Psoas muscle (tissue), 8 donors: ENCODE results near the gene DEFB119. TPM values are rescaled to one million over a fixed set of nuclear protein-coding genes. Genes with fewer than 3 reads are reported as not detected.
"Not testable (repeated sequence)": the region's sequence is repeated elsewhere in the genome, so short reads cannot be mapped to it uniquely, and the experiment has no call there.

Source experiments
- ATAC-seq, 4 donors: fragments of 200-7000 bp; cut with Tn5 transposase; one replicate each; pipeline ENCODE4 v1.9.1; 2020; ENCODE audit warnings: moderate library complexity in 3 of 4, mild to moderate bottlenecking in 2 of 4
- DNase-seq, 2 donors: peaks; one replicate each; pipeline ENCODE4 v3.0.0-alpha.2; 2020
- H3K27ac ChIP-seq: fragments of 200-600 bp; one replicate; pipeline ENCODE4 v1.8.0; 2022
- H3K27me3 ChIP-seq, 3 donors: fragments of 200-600 bp in 1 of 3; one replicate each; pipeline versions ENCODE4 v1.6.1 to v1.8.0; 2013 to 2022; ENCODE audit warnings: low read length in 2 of 3, mild to moderate bottlenecking in 2 of 3, moderate library complexity in 1 of 3; ENCODE audit not compliant: insufficient read depth in 3 of 3
- H3K36me3 ChIP-seq, 2 donors: fragments of 200-600 bp in 1 of 2; one replicate each; pipeline versions ENCODE4 v1.6.1 to v1.8.0; 2013 to 2022; ENCODE audit warnings: low read depth in 1 of 2, mild to moderate bottlenecking in 1 of 2, moderate library complexity in 1 of 2; ENCODE audit not compliant: insufficient read depth in 1 of 2
- H3K4me1 ChIP-seq: fragments of 200-600 bp; one replicate; pipeline ENCODE4 v1.8.0; 2022
- H3K4me3 ChIP-seq: fragments of 200-600 bp; one replicate; pipeline ENCODE4 v1.8.0; 2022; ENCODE audit warnings: mild to moderate bottlenecking
- H3K9me3 ChIP-seq: fragments of 200-600 bp; one replicate; pipeline ENCODE4 v1.8.0; 2022
- CTCF ChIP-seq: fragments of 200-600 bp; IDR thresholded peaks from one replicate; pipeline ENCODE4 v1.8.0; 2022; ENCODE audit warnings: antibody characterized with exemption
- WGBS, 3 donors: extraction: QIAGEN DNeasy Blood & Tissue Kit; methylation state at CpG; one replicate each; pipeline versions ENCODE4 v1.1.6 to v1.1.7; 2013; 5-methylcytosine and 5-hydroxymethylcytosine counted together
- intact Hi-C, 2 donors: fragments of 100-400 bp; cut with DNase I; formaldehyde crosslinking; loops; one replicate each; pipeline versions ENCODE4 v1.11.0 to v1.14.2; 2022
- polyA plus RNA-seq, 3 donors: library from polyadenylated mRNA; stranded (reverse); fragments of 200-250 nt; gene quantifications; one replicate each; pipeline ENCODE4 v1.2.3, GENCODE V29; 2013
- total RNA-seq, 4 donors: library from RNA; stranded (reverse); fragmentation: NEBNext Ultra II Directional in 2 of 4; extraction: Animal tissue kit (Norgen Biotek cat#: 25700) in 2 of 4; gene quantifications; one replicate each; pipeline versions ENCODE4 v1.2.1 to v1.2.4, GENCODE V29; 2021 to 2023
- donor health status: healthy with polysubstance abuse.
- donor health status: DM: no; HTN: no; CAD: no; lungs with moderate emphysema.
- donor health status: Bipolar disorder and iron deficiency.
- donor health status: healthy.
- donor health status: DM: yes; HTN: yes; CAD: no.
- donor health status: DM: no; HTN: no; CAD: no.
- donor health status: DM: no; HTN: no; CAD: no.
- donor health status: DM: yes; HTN: yes; CAD: no.

The DEFB119 gene
- total and polyA plus RNA-seq, 7 donors = not detected

GRCh38 chr20:31403886-31404285 is 13.5 kb upstream of the DEFB119 start:
- WGBS, 3 donors = 47 to 50% (median 49%) methylated on average over 1 of the region's 1 CpG
- no peak for DNase-seq
- no peak for ATAC-seq
- no peaks in the 10 kb centered on the region for H3K4me1 ChIP-seq
- no peak for TF ChIP-seq CTCF
- H3K27me3 ChIP-seq = peaks cover 0 to 2% (median 0%) of the 10 kb centered on the region in 3 donors
- H3K36me3 ChIP-seq = no peaks in the 10 kb centered on the region
- intact Hi-C loops = no loop called here
- H3K27ac ChIP-seq = no peak overlapping the region
- no peak overlapping the region for H3K4me3 ChIP-seq
- H3K9me3 ChIP-seq = no peaks in the 10 kb centered on the region

GRCh38 chr20:31394900-31395299 is 4.5 kb upstream of the DEFB119 start:
- WGBS, 3 donors = 28 to 41% (median 35%) methylated on average over 3 of the region's 3 CpGs
- TF ChIP-seq CTCF = no peak
- Histone ChIP-seq H3K9me3 (no peaks in the 10 kb centered on the region), H3K4me3 (no peak overlapping the region), H3K4me1 (no peaks in the 10 kb centered on the region), H3K27me3 (no peaks in the 10 kb centered on the region), H3K36me3 (no peaks in the 10 kb centered on the region), H3K27ac (no peak overlapping the region)
- ATAC-seq = no peak
- intact Hi-C loops = no loop called here
- DNase-seq = no peak

GRCh38 chr20:31392836-31393235 is 2.4 kb upstream of the DEFB119 start:
- no peak for TF ChIP-seq CTCF
- Histone ChIP-seq H3K36me3 (no peaks in the 10 kb centered on the region), H3K27ac (no peak overlapping the region), H3K4me3 (no peak overlapping the region), H3K9me3 (no peaks in the 10 kb centered on the region), H3K4me1 (no peaks in the 10 kb centered on the region), H3K27me3 (no peaks in the 10 kb centered on the region)
- DNase-seq = no peak
- no peak for ATAC-seq
- intact Hi-C loops = no loop called here
- 59 to 63% (median 62%) methylated on average over 2 of the region's 2 CpGs for WGBS, 3 donors

- no peak for TF ChIP-seq CTCF
- H3K27me3 ChIP-seq = no peaks in the 10 kb centered on the region
- H3K9me3 ChIP-seq = peaks cover 4% of the 10 kb centered on the region
- ATAC-seq (no peak), DNase-seq (no peak)
- H3K27ac ChIP-seq = no peak overlapping the region
- WGBS, 3 donors = 53 to 62% (median 59%) methylated on average over 2 of the region's 2 CpGs
- no peaks in the 10 kb centered on the region for H3K36me3 ChIP-seq
- no peaks in the 10 kb centered on the region for H3K4me1 ChIP-seq
- no peak overlapping the region for H3K4me3 ChIP-seq
- intact Hi-C loops = no loop called here
Observed at GRCh38 chr20:31374346-31374745, 16.0 kb downstream of the DEFB119 start.

GRCh38 chr20:31368301-31368700 is 22.1 kb downstream of the DEFB119 start, which contains the start of gene DEFB118:
Gene DEFB118 (plus strand): TSS chr20:31368601. CDS start chr20:31368651, 50 bp downstream.
- Histone ChIP-seq H3K9me3 (no peaks in the 10 kb centered on the region), H3K4me1 (no peaks in the 10 kb centered on the region), H3K36me3 (no peaks in the 10 kb centered on the region), H3K27me3 (no peaks in the 10 kb centered on the region), H3K4me3 (no peak within 1 kb of the TSS), H3K27ac (no peak within 1 kb of the TSS)
- TF ChIP-seq CTCF = no peak
- intact Hi-C loops = no loop called here
- no peak for DNase-seq
- WGBS, 3 donors = 71 to 77% (median 77%) methylated on average over 2 of the region's 2 CpGs
- no peak for ATAC-seq

- H3K27me3 ChIP-seq, H3K4me3 ChIP-seq, H3K36me3 ChIP-seq, H3K27ac ChIP-seq, H3K9me3 ChIP-seq, H3K4me1 ChIP-seq, ATAC-seq, DNase-seq, intact Hi-C loops: not testable (repeated sequence)
- 69 to 78% (median 71%) methylated on average over 5 of the region's 5 CpGs for WGBS, 3 donors
Observed at GRCh38 chr20:31364272-31364671, 26.1 kb downstream of the DEFB119 start.
